ENCODE data around the gene COX4I1.

The COX4I1 gene

DNA sequence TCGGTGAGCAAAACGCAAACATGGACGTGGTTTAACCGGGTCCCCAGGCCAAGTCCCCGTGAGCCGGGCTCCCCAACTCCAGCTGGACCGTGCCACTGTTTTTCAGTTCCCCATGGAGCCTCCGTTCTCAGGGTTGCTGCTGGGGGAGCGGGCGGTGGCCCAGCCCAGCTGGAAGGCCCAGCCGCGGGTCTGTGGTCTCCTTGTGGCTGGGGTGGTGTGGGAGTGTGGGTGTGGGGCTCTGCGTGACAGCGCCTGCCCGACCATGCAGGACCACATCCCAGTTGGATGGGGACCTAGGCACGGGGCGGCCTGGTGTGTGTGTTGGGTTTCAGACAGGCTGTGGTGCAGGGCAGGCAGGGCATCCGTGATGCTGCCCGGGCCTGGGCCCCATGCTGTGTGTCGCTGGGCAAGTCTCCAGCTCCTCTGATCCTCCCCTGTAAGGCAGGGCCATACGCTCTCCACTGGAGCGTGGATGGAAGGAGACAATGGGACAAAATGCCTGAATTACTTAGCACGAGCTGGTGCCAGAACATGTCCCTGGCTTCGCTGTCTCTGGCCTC, 40.3 kb downstream of the COX4I1 start:
- H3K27ac ChIP-seq: peak overlapping the region; percentile 62 to 83 (median 77)
- H3K4me2 ChIP-seq: peak overlapping the region; percentile 69 to 89 (median 87)
- H3K36me3 ChIP-seq: peaks cover 0 to 12% (median 0%) of the 10 kb centered on the region in 11 experiments; a peak in 4 of 22 replicates
- peaks cover 5 to 40% (median 17%) of the 10 kb centered on the region in 11 experiments; a peak in 16 of 22 replicates for H3K9me3 ChIP-seq (replicated peaks in 1 of 11)
- H3K27me3 ChIP-seq: no peaks in the 10 kb centered on the region
- H3K4me3 ChIP-seq: peak overlapping the region in 1 of 10 experiments; percentile 21; a peak in 1 of 20 replicates
- H3K9ac ChIP-seq: peak overlapping the region; percentile 34 to 67 (median 63); a peak in 20 of 22 replicates
- H4K20me1 ChIP-seq: no peaks in the 10 kb centered on the region
- peaks cover 81 to 96% (median 90%) of the 10 kb centered on the region in 10 experiments for H3K4me1 ChIP-seq
- no peak for TF ChIP-seq Cebpa-rat (IDR thresholded peaks at IDR 0.05)

- Histone ChIP-seq H3K9me3 (replicated peaks in 1 of 11) (peaks cover 5 to 40% (median 17%) of the 10 kb centered on the region in 11 experiments; a peak in 16 of 22 replicates), H3K36me3 (peaks cover 0 to 16% (median 0%) of the 10 kb centered on the region in 11 experiments; a peak in 4 of 22 replicates), H3K27me3 (no peaks in the 10 kb centered on the region), H4K20me1 (no peaks in the 10 kb centered on the region), H3K4me2 (peak overlapping the region; percentile 69 to 89 (median 87)), H3K4me3 (peak overlapping the region in 1 of 10 experiments; percentile 21; a peak in 1 of 20 replicates), H3K4me1 (peaks cover 81 to 96% (median 90%) of the 10 kb centered on the region in 10 experiments), H3K9ac (peak overlapping the region in 9 of 11 experiments; percentile 34 to 67 (median 63); a peak in 15 of 22 replicates), H3K27ac (peak overlapping the region in 10 of 11 experiments; percentile 62 to 83 (median 77); a peak in 20 of 22 replicates)
- no peak for TF ChIP-seq Cebpa-rat (IDR thresholded peaks at IDR 0.05)
Measured at GRCh38 chr16:85840395-85840794, 40.9 kb downstream of the COX4I1 start.

- H3K4me3 ChIP-seq: no peak overlapping the region
- peaks cover 5 to 40% (median 17%) of the 10 kb centered on the region in 11 experiments; a peak in 16 of 22 replicates for H3K9me3 ChIP-seq (replicated peaks in 1 of 11)
- peaks cover 0 to 17% (median 0%) of the 10 kb centered on the region in 11 experiments; a peak in 4 of 22 replicates for H3K36me3 ChIP-seq
- no peaks in the 10 kb centered on the region for H3K27me3 ChIP-seq
- peak overlapping the region in 6 of 11 experiments; percentile 31 to 65 (median 56); a peak in 8 of 22 replicates for H3K9ac ChIP-seq
- H4K20me1 ChIP-seq: no peaks in the 10 kb centered on the region
- peak overlapping the region in 9 of 11 experiments; percentile 62 to 83 (median 77); a peak in 16 of 22 replicates for H3K27ac ChIP-seq
- peaks cover 81 to 96% (median 90%) of the 10 kb centered on the region in 10 experiments for H3K4me1 ChIP-seq
- TF ChIP-seq Cebpa-rat (IDR thresholded peaks at IDR 0.05): no peak
- peak overlapping the region; percentile 69 to 89 (median 87) for H3K4me2 ChIP-seq
Measured at GRCh38 chr16:85840801-85841200, 41.3 kb downstream of the COX4I1 start.

DNA sequence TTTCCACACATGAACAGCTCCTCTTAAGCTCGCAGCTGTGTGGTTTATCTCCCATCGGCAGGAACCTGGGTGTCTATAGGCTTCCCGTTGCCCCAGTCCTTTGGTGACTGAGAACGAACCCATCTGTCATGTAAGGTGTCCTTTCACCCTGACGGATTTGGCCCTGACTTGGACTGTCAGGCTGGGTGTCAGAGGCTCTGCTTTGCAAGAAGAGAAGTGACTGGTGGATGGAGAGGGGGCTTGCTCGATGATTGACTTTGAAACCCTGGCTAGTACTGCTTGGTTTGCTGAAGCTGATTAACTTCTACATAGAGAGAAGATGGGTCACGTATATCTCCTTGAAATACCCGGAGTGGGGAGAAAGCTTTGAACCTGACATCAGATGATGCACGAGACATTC, 42.9 kb downstream of the COX4I1 start:
- H3K9ac ChIP-seq: peak overlapping the region in 3 of 11 experiments; percentile 0 to 24 (median 4); a peak in 4 of 22 replicates
- H3K27ac ChIP-seq: peak overlapping the region in 8 of 11 experiments; percentile 15 to 83 (median 68); a peak in 15 of 22 replicates
- TF ChIP-seq Cebpa-rat (IDR thresholded peaks at IDR 0.05): no peak
- 0 out of 20 replicates have a peak overlapping the region, but pooled peaks of 1 of the 10 experiments have one; percentile 33 for H3K4me3 ChIP-seq
- peaks cover 5 to 36% (median 17%) of the 10 kb centered on the region in 11 experiments; a peak in 16 of 22 replicates for H3K9me3 ChIP-seq (replicated peaks in 1 of 11)
- H4K20me1 ChIP-seq: no peaks in the 10 kb centered on the region
- H3K4me2 ChIP-seq: peak overlapping the region; percentile 4 to 89 (median 82); a peak in 19 of 22 replicates
- no peaks in the 10 kb centered on the region for H3K27me3 ChIP-seq
- peaks cover 81 to 96% (median 90%) of the 10 kb centered on the region in 10 experiments for H3K4me1 ChIP-seq
- H3K36me3 ChIP-seq: peaks cover 0 to 17% (median 0%) of the 10 kb centered on the region in 11 experiments; a peak in 4 of 22 replicates

GRCh38 chr16:85842848-85843247, 43.4 kb downstream of the COX4I1 start:
- Histone ChIP-seq H3K4me1 (peaks cover 84 to 96% (median 92%) of the 10 kb centered on the region in 10 experiments), H3K27me3 (no peaks in the 10 kb centered on the region), H3K4me2 (peak overlapping the region; percentile 4 to 89 (median 82); a peak in 18 of 22 replicates), H3K4me3 (0 out of 20 replicates have a peak overlapping the region, but pooled peaks of 1 of the 10 experiments have one; percentile 33), H3K9me3 (replicated peaks in 1 of 11) (peaks cover 5 to 32% (median 14%) of the 10 kb centered on the region in 11 experiments; a peak in 16 of 22 replicates), H3K27ac (peak overlapping the region in 8 of 11 experiments; percentile 15 to 83 (median 68); a peak in 15 of 22 replicates), H4K20me1 (no peaks in the 10 kb centered on the region), H3K36me3 (peaks cover 0 to 17% (median 0%) of the 10 kb centered on the region in 11 experiments; a peak in 4 of 22 replicates), H3K9ac (peak overlapping the region in 3 of 11 experiments; percentile 0 to 24 (median 4); a peak in 2 of 22 replicates)
- TF ChIP-seq Cebpa-rat (IDR thresholded peaks at IDR 0.05): no peak

DNA sequence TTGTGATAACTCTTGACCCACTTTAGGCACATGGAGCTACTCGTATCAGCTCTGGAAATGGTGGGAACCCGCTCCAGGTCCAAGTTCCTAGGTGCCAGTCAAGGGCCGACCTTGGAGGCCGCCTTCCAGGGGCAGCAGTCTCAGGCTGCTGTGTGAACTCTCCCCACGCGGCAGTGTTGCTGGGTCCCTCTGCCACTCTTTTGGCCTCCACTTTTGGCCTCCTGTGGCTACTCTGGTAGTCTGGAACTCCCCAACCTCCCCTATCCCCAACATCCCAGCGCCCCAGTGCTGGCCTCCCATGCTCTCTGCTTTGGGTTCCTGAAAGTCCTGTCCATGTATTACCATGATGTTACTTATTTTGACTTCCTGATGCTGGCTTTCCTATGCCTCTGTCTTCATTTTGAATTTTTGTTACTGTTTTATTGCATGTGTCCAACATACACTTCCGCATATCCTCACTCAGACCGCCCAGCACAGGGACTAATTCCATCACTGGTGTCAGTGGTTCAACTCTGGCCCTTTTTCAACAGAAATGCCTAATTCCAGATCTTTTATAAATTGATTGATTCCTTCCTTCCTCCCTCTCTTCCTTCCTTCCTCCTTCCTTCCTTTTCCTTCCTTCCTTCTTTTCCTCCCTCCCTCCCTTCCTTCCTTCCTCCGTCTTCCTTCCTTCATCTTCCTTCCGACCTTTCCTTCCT, 44.1 kb downstream of the COX4I1 start:
- no peak for TF ChIP-seq Cebpa-rat (IDR thresholded peaks at IDR 0.05)
- H3K27ac ChIP-seq: peak overlapping the region in 9 of 11 experiments; percentile 15 to 82 (median 62); a peak in 17 of 22 replicates
- no peak overlapping the region for H3K9ac ChIP-seq
- H3K9me3 ChIP-seq (replicated peaks in 1 of 11): peaks cover 5 to 29% (median 13%) of the 10 kb centered on the region in 11 experiments; a peak in 16 of 22 replicates
- peak overlapping the region in 7 of 11 experiments; percentile 17 to 89 (median 82); a peak in 9 of 22 replicates for H3K4me2 ChIP-seq
- peak overlapping the region in 1 of 10 experiments; percentile 44; a peak in 2 of 20 replicates for H3K4me3 ChIP-seq
- H3K4me1 ChIP-seq: peaks cover 86 to 96% (median 94%) of the 10 kb centered on the region in 10 experiments
- H4K20me1 ChIP-seq: no peaks in the 10 kb centered on the region
- H3K27me3 ChIP-seq: no peaks in the 10 kb centered on the region
- H3K36me3 ChIP-seq: peaks cover 0 to 17% (median 0%) of the 10 kb centered on the region in 11 experiments; a peak in 4 of 22 replicates

- Histone ChIP-seq H3K9me3 (replicated peaks in 1 of 11) (peaks cover 5 to 29% (median 13%) of the 10 kb centered on the region in 11 experiments; a peak in 16 of 22 replicates), H3K36me3 (peaks cover 0 to 17% (median 0%) of the 10 kb centered on the region in 11 experiments; a peak in 4 of 22 replicates), H3K9ac (peak overlapping the region in 1 of 11 experiments; percentile 59; a peak in 1 of 22 replicates), H3K27me3 (no peaks in the 10 kb centered on the region), H4K20me1 (no peaks in the 10 kb centered on the region), H3K4me1 (peaks cover 81 to 96% (median 94%) of the 10 kb centered on the region in 10 experiments), H3K4me3 (no peak overlapping the region), H3K4me2 (peak overlapping the region in 9 of 11 experiments; percentile 57 to 93 (median 82); a peak in 14 of 22 replicates), H3K27ac (peak overlapping the region in 10 of 11 experiments; percentile 27 to 99 (median 96); a peak in 17 of 22 replicates)
- TF ChIP-seq Cebpa-rat (IDR thresholded peaks at IDR 0.05): no peak
Measured at GRCh38 chr16:85844169-85844481, 44.6 kb downstream of the COX4I1 start.

DNA sequence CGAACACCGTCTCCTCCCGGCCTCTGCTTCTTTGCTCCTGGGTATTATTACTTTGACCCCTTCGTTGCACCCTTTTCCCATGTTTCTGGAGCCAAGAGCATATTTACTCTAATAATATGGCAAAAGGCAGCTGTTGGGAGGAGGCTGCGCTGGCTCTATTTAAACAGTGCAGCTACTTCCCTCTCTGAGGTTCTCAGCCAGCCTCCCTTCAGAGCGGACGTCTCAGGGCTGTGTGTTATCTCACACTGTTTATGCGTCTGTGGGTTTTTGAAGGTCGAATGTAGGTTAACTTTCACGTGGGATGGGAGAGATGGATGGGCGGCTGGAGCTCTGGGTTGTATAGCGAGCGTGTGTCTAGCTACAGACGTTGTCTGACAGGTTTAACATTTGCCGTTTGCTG, 45.3 kb downstream of the COX4I1 start:
- H3K27ac ChIP-seq: peak overlapping the region; percentile 20 to 99 (median 94); a peak in 20 of 22 replicates
- peaks cover 5 to 29% (median 13%) of the 10 kb centered on the region in 11 experiments; a peak in 16 of 22 replicates for H3K9me3 ChIP-seq (replicated peaks in 1 of 11)
- H3K9ac ChIP-seq: peak overlapping the region in 10 of 11 experiments; percentile 21 to 59 (median 45); a peak in 15 of 22 replicates
- no peaks in the 10 kb centered on the region for H4K20me1 ChIP-seq
- H3K36me3 ChIP-seq: peaks cover 0 to 17% (median 0%) of the 10 kb centered on the region in 11 experiments; a peak in 4 of 22 replicates
- peak overlapping the region; percentile 27 to 93 (median 82); a peak in 21 of 22 replicates for H3K4me2 ChIP-seq
- peaks cover 75 to 96% (median 94%) of the 10 kb centered on the region in 10 experiments for H3K4me1 ChIP-seq
- H3K4me3 ChIP-seq: peak overlapping the region in 2 of 10 experiments; percentile 1 to 19; a peak in 2 of 20 replicates
- TF ChIP-seq Cebpa-rat (IDR thresholded peaks at IDR 0.05): no peak
- no peaks in the 10 kb centered on the region for H3K27me3 ChIP-seq
